SK-N-SH treated with all-trans-retinoic acid at 6 μM for 48 hours (cell line): ENCODE data around the gene EMX2.

Experiments
- CREB5 ChIP-seq: fragments of 250-450 bp; sonication (Bioruptor Pico); IDR thresholded peaks from 2 replicates; pipeline ENCODE4 v1.5.1; 2020; ENCODE audit warnings: low read depth, mild to moderate bottlenecking, moderate library complexity
- CSRNP3 ChIP-seq: fragments of 250-450 bp; sonication (Bioruptor Pico); IDR thresholded peaks from 2 replicates; pipeline ENCODE4 v1.5.1; 2021; ENCODE audit warnings: mild to moderate bottlenecking, moderate library complexity
- PATZ1 ChIP-seq: fragments of 250-450 bp; sonication (Bioruptor Pico); IDR thresholded peaks from 2 replicates; pipeline ENCODE4 v1.8.0; 2020; ENCODE audit warnings: mild to moderate bottlenecking, moderate library complexity, borderline replicate concordance

DNA sequence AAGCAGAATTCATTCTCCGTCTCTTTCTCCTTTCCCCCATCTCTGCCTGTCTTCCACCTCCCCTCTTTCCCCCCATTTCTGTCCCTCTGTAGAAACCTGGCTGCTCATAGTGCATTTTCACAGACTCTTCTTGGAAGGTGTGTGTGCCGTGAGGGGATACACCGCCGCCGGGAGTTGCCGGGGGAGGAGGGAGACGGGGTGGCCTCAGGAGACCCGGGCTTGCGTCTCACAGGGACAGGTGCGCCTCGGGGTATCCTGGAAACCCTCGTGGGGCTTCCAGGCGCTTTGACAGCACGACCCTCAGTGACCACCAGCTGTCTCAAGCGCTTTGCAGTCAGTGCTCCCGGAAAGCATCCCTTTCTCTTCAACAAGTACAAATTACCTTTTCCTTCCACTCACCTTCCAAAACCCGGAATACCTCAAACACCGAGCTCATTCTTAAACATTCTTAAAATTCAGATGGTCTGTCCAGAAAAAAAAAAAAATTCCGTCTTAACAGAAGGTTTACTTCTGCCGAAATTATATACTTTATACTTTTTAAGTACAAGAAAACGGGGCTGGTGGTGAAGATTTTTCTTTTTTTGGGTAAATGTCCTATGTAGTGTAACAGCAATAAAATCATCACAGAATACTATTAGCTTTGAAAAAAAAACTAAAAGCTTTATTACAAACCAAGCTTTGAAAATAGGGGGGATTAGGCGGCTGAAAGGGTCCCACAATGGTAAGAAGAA is 8.2 kb downstream of the EMX2 start:
- no peak for TF ChIP-seq CREB5 (CRISPR knock-in tag)
- TF ChIP-seq CSRNP3 (CRISPR knock-in tag), result no peak
- no peak for TF ChIP-seq PATZ1 (CRISPR knock-in tag)
